Neuronal stem cell (in vitro differentiated cells): ENCODE measurements around the gene SEMA6A.

Experiments
- DNase-seq: peaks from one replicate; pipeline ENCODE4 v3.0.0-alpha.2; 2013; ENCODE audit warnings: low spot score
- H2AFZ ChIP-seq: one replicate; pipeline ENCODE4 v1.6.1; 2013; ENCODE audit warnings: mild to moderate bottlenecking, low read length, inconsistent platforms
- H2AK5ac ChIP-seq: 2 replicates; pipeline ENCODE4 v1.6.1; 2013; ENCODE audit warnings: low read depth, mild to moderate bottlenecking, inconsistent platforms, low read length, moderate library complexity, mixed read lengths
- H2BK120ac ChIP-seq: 2 replicates; pipeline ENCODE4 v1.6.1; 2013; ENCODE audit warnings: low read depth, mild to moderate bottlenecking, inconsistent platforms, low read length, moderate library complexity, mixed read lengths
- H2BK12ac ChIP-seq: one replicate; pipeline ENCODE4 v1.6.1; 2013; ENCODE audit warnings: low read length, inconsistent platforms
- H2BK15ac ChIP-seq: 2 replicates; pipeline ENCODE4 v1.6.1; 2013; ENCODE audit warnings: mild to moderate bottlenecking, low read length, inconsistent platforms, mixed read lengths
- H2BK5ac ChIP-seq: one replicate; pipeline ENCODE4 v1.6.1; 2013; ENCODE audit warnings: inconsistent platforms, mild to moderate bottlenecking, low read length, moderate library complexity
- H3K14ac ChIP-seq: one replicate; pipeline ENCODE4 v1.6.1; 2013; ENCODE audit warnings: low read length, inconsistent platforms
- H3K18ac ChIP-seq: 2 replicates; pipeline ENCODE4 v1.6.1; 2013; ENCODE audit warnings: low read length, inconsistent platforms
- H3K23ac ChIP-seq: 2 replicates; pipeline ENCODE4 v1.6.1; 2013; ENCODE audit warnings: low read depth, mild to moderate bottlenecking, mixed read lengths, low read length, inconsistent platforms; ENCODE audit not compliant: poor library complexity
- H3K27ac ChIP-seq: replicated peaks from 3 replicates; pipeline ENCODE4 v1.5.1; 2013; ENCODE audit warnings: low read length, inconsistent platforms
- H3K27me3 ChIP-seq, 3 experiments: 2 replicates each; pipeline ENCODE4 v1.6.1; 2013; ENCODE audit warnings: low read length in 3 of 3, mild to moderate bottlenecking in 2 of 3, inconsistent platforms in 1 of 3, low read depth in 1 of 3, mixed read lengths in 1 of 3, moderate library complexity in 1 of 3; ENCODE audit not compliant: control insufficient read depth in 3 of 3, insufficient read depth in 3 of 3
- H3K36me3 ChIP-seq, 2 donors: replicated peaks in 1 of 2; 2 replicates each; pipeline ENCODE4 v1.6.1; 2013; ENCODE audit warnings: low read length in 2 of 2; ENCODE audit not compliant: control insufficient read depth in 2 of 2, insufficient read depth in 2 of 2
- H3K4ac ChIP-seq: 2 replicates; pipeline ENCODE4 v1.6.1; 2013; ENCODE audit warnings: inconsistent platforms, mild to moderate bottlenecking, low read length, moderate library complexity
- H3K4me1 ChIP-seq, 2 donors: 1 replicate in 1 of 2; 2 replicates in 1 of 2; pipeline ENCODE4 v1.6.1; 2013; ENCODE audit warnings: low read length in 2 of 2, low read depth in 1 of 2; ENCODE audit not compliant: control insufficient read depth in 2 of 2, insufficient read depth in 1 of 2
- H3K4me2 ChIP-seq: one replicate; pipeline ENCODE4 v1.6.1; 2013; ENCODE audit warnings: mild to moderate bottlenecking, low read length, inconsistent platforms; ENCODE audit not compliant: insufficient read depth, poor library complexity, severe bottlenecking
- H3K4me3 ChIP-seq, 2 donors: 2 replicates each; pipeline ENCODE4 v1.5.1; 2013; ENCODE audit warnings: low read length in 2 of 2, mild to moderate bottlenecking in 2 of 2, inconsistent platforms in 1 of 2, moderate library complexity in 1 of 2
- H3K79me1 ChIP-seq: one replicate; pipeline ENCODE4 v1.6.1; 2013; ENCODE audit warnings: low read depth, mild to moderate bottlenecking, inconsistent platforms, low read length, moderate library complexity
- H3K9ac ChIP-seq: one replicate; pipeline ENCODE4 v1.6.1; 2013; ENCODE audit warnings: mild to moderate bottlenecking, low read depth, low read length, inconsistent platforms; ENCODE audit not compliant: poor library complexity
- H3K9me3 ChIP-seq, 2 donors: replicated peaks in 1 of 2; 2 replicates each; pipeline versions ENCODE3 to v1.6.1; 2013; ENCODE audit warnings: low read length in 2 of 2, mild to moderate bottlenecking in 2 of 2, inconsistent platforms in 1 of 2, low read depth in 1 of 2, mixed read lengths in 1 of 2, moderate library complexity in 1 of 2; ENCODE audit not compliant: control insufficient read depth in 2 of 2, insufficient read depth in 1 of 2
- H4K8ac ChIP-seq: one replicate; pipeline ENCODE4 v1.6.1; 2013; ENCODE audit warnings: low read depth, mild to moderate bottlenecking, inconsistent platforms, low read length, moderate library complexity
- H4K91ac ChIP-seq: one replicate; pipeline ENCODE4 v1.6.1; 2013; ENCODE audit warnings: low read length, low read depth, mild to moderate bottlenecking, inconsistent platforms; ENCODE audit not compliant: poor library complexity
- WGBS, 2 donors: extraction: QIAGEN DNeasy Blood & Tissue Kit; methylation state at CpG; one replicate each; pipeline ENCODE4 v1.1.7; 2013; ENCODE audit warnings: missing lambda C conversion rate in 2 of 2, mixed read lengths in 1 of 2; ENCODE audit not compliant: insufficient read length in 2 of 2, insufficient replicate concordance in 1 of 2; ENCODE audit errors: extremely low coverage in 2 of 2; 5-methylcytosine and 5-hydroxymethylcytosine counted together

Gene SEMA6A

DNA sequence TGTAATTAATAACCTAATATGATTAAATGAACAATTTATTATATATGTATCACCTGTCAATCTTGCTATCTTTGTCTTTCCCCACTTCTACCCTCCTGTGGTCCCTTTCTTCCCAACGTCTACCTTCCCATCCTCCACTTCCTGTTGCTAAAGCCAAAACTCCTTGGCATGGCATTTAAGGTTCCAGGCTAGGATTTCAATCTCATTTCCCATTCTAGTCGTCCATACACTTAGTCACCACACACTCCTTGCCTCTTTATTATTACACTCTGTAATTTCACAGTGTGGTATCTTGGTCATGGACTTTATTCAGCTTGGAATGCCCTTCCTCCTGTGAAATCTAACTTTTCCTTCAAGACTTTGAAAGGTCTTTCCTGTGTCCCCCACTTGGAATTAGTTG, 115.3 kb downstream of the SEMA6A start:
- Histone ChIP-seq H3K79me1 (peaks cover 3% of the 10 kb centered on the region), H3K9ac (no peak overlapping the region), H2BK120ac (no peak overlapping the region), H3K9me3 (no peaks in the 10 kb centered on the region), H3K4me3 (no peak overlapping the region), H4K91ac (no peak overlapping the region), H2AK5ac (no peak overlapping the region), H3K14ac (no peak overlapping the region), H3K23ac (no peak overlapping the region), H3K27me3 (no peaks in the 10 kb centered on the region), H3K4ac (no peak overlapping the region), H2BK12ac (no peak overlapping the region), H3K18ac (no peak overlapping the region), H3K4me2 (no peak overlapping the region), H2BK15ac (no peak overlapping the region), H3K36me3 (no peaks in the 10 kb centered on the region), H4K8ac (no peak overlapping the region), H2AFZ (no peak overlapping the region), H2BK5ac (no peak overlapping the region), H3K27ac (no peak overlapping the region), H3K4me1 (peaks cover 7 to 9% of the 10 kb centered on the region in 2 donors)
- no CpG with 5 or more reads among the region's 2 CpGs for WGBS, 2 donors
- DNase-seq, result no peak

DNA sequence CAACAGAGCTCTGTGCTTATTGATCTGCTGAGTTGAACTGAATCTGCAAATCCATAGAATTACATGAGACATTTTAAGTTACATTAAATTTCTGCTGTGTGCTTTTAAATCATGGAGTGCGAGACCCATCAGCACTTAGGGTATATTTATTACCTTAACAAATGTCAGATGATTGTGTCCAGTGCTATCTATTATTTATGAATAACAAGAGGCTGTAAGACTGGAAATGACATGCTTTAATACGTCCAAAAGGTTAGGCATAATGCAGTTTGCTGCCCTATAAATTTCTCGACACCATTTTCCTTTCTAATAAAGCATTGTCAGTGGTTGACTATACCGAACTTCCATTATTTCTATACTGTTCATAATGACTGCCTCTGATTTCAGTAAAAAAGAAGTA, 117.6 kb downstream of the SEMA6A start:
- no peak overlapping the region for H2BK5ac ChIP-seq
- peaks cover 16 to 17% of the 10 kb centered on the region in 2 donors for H3K4me1 ChIP-seq
- H3K79me1 ChIP-seq, result peaks cover 5% of the 10 kb centered on the region
- no peaks in the 10 kb centered on the region for H3K36me3 ChIP-seq
- no peak for DNase-seq
- H4K91ac ChIP-seq, result no peak overlapping the region
- H3K9me3 ChIP-seq, result no peaks in the 10 kb centered on the region
- H2BK15ac ChIP-seq, result no peak overlapping the region
- no peak overlapping the region for H3K18ac ChIP-seq
- H2BK120ac ChIP-seq, result no peak overlapping the region
- no peak overlapping the region for H3K4ac ChIP-seq
- H3K14ac ChIP-seq, result no peak overlapping the region
- no peak overlapping the region for H3K27ac ChIP-seq
- WGBS, 2 donors, result no CpG with 5 or more reads among the region's 4 CpGs
- no peak overlapping the region for H3K4me2 ChIP-seq
- H2AFZ ChIP-seq, result no peak overlapping the region
- H3K9ac ChIP-seq, result no peak overlapping the region
- no peak overlapping the region for H4K8ac ChIP-seq
- H3K4me3 ChIP-seq, result no peak overlapping the region
- H2AK5ac ChIP-seq, result no peak overlapping the region
- no peak overlapping the region for H2BK12ac ChIP-seq
- no peak overlapping the region for H3K23ac ChIP-seq
- H3K27me3 ChIP-seq, result no peaks in the 10 kb centered on the region

- no CpG with 5 or more reads among the region's 1 CpG for WGBS, 2 donors
- no peaks in the 10 kb centered on the region for H3K36me3 ChIP-seq
- H3K9me3 ChIP-seq, result no peaks in the 10 kb centered on the region
- H4K8ac ChIP-seq, result no peak overlapping the region
- no peak overlapping the region for H3K18ac ChIP-seq
- H3K27ac ChIP-seq, result no peak overlapping the region
- H2AFZ ChIP-seq, result no peak overlapping the region
- H3K79me1 ChIP-seq, result peaks cover 6% of the 10 kb centered on the region
- no peak overlapping the region for H2BK12ac ChIP-seq
- no peaks in the 10 kb centered on the region for H3K27me3 ChIP-seq
- no peak overlapping the region for H3K9ac ChIP-seq
- peaks cover 17% of the 10 kb centered on the region in 2 donors for H3K4me1 ChIP-seq
- no peak overlapping the region for H3K4ac ChIP-seq
- H3K4me3 ChIP-seq, result no peak overlapping the region
- H3K4me2 ChIP-seq, result no peak overlapping the region
- no peak overlapping the region for H3K14ac ChIP-seq
- no peak overlapping the region for H4K91ac ChIP-seq
- H3K23ac ChIP-seq, result no peak overlapping the region
- no peak overlapping the region for H2BK120ac ChIP-seq
- no peak for DNase-seq
- H2AK5ac ChIP-seq, result no peak overlapping the region
- H2BK15ac ChIP-seq, result no peak overlapping the region
- no peak overlapping the region for H2BK5ac ChIP-seq
Measured at GRCh38 chr5:116456036-116456435, 118.6 kb downstream of the SEMA6A start.

DNA sequence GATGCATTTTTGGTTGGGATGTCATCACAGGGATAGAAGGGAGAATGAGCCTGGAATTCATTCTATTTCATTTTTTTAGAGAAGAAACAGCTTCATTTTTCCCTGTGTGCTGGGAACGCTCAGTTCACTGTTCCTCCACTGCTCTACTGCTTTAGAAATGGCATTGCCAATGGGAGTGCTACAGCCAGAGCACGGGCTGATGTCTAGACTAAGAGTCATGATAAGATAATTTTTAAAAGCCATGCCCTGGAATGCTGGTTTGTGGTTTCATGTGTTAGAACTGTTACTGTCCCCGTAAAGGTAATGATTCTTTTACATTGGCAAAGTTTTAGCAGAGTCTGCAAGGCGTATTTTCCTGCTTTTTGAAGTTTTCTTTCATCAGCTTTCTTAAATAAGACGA, 119.6 kb downstream of the SEMA6A start:
- H3K4me3 ChIP-seq, result no peak overlapping the region
- peaks cover 6% of the 10 kb centered on the region for H3K79me1 ChIP-seq
- no peaks in the 10 kb centered on the region for H3K27me3 ChIP-seq
- H3K4me2 ChIP-seq, result no peak overlapping the region
- H3K36me3 ChIP-seq, result no peaks in the 10 kb centered on the region
- H2BK12ac ChIP-seq, result no peak overlapping the region
- no peak overlapping the region for H2AFZ ChIP-seq
- no CpG with 5 or more reads among the region's 5 CpGs for WGBS, 2 donors
- no peak overlapping the region for H3K14ac ChIP-seq
- H3K9ac ChIP-seq, result no peak overlapping the region
- H3K18ac ChIP-seq, result no peak overlapping the region
- no peak overlapping the region for H4K8ac ChIP-seq
- H3K4ac ChIP-seq, result no peak overlapping the region
- peaks cover 16 to 17% of the 10 kb centered on the region in 2 donors for H3K4me1 ChIP-seq
- H2AK5ac ChIP-seq, result no peak overlapping the region
- no peak overlapping the region for H2BK5ac ChIP-seq
- H3K27ac ChIP-seq, result no peak overlapping the region
- H2BK120ac ChIP-seq, result no peak overlapping the region
- no peak for DNase-seq
- no peak overlapping the region for H2BK15ac ChIP-seq
- H4K91ac ChIP-seq, result no peak overlapping the region
- no peaks in the 10 kb centered on the region for H3K9me3 ChIP-seq
- H3K23ac ChIP-seq, result no peak overlapping the region
